ENCODE results near the gene KCNIP2.

GRCh38 chr10:101776161-101776817 is 67.3 kb downstream of the KCNIP2 start:
- TF ChIP-seq GATA3 (IDR thresholded peaks at IDR 0.05; ENCODE audit: low read depth, low read length) = no peak
- TF ChIP-seq GATA2 (IDR thresholded peaks at IDR 0.05; ENCODE audit: low read depth, low read length) = no peak

All from SH-SY5Y (cell line).